Epithelial cell of prostate (primary cell): ENCODE measurements around the gene KCTD15.

Experiments used
- DNase-seq: peaks from one replicate; pipeline ENCODE4 v3.0.0-alpha.2; 2011; ENCODE audit warnings: low read depth, low spot score
- H3K27ac ChIP-seq: fragments of 450-650 bp; 2 replicates; pipeline ENCODE4 v1.5.1; 2017; ENCODE audit warnings: mild to moderate bottlenecking

The KCTD15 gene

GRCh38 chr19:33770107-33770506, 26.6 kb upstream of the KCTD15 start:
- H3K27ac ChIP-seq = no peak overlapping the region
- no peak for DNase-seq

DNA sequence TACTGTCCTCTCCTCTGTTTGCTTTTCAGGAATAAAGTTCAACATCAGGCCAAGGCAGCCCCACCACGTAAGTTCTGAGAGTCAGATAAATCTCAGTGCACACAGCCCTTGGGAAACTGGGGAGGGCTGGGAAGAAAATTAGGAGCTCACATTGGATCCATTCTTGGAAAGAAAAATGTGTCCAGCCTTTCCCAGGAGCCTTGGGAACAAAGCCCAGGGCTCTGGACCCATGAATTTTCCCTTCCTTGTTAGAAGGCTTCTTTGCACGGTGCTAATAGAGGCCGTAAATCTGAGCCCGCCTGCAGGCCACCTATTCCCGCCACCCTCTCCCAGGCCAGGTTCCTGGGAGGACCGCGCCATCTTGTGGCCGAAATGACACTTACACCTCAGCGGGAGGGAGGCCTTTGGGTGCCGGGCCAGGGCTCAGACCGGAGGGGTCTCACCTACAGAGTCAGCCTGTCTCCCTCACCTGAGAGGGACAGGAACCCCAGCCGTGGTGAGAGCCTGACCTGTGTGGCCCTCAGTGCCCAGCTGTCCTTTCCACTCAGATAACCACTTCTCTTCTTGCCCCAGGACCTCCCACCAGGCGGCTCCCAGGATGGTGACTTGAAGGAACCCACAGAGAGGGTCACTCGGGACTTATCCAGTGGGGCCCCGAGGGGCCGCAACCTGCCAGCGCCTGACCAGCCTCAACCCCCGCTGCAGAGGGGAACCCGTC, 25.1 kb upstream of the KCTD15 start:
- DNase-seq = no peak
- H3K27ac ChIP-seq = no peak overlapping the region

- DNase-seq = no peak
- H3K27ac ChIP-seq = no peak overlapping the region
Measured at GRCh38 chr19:33772102-33772857, 24.4 kb upstream of the KCTD15 start.

GRCh38 chr19:33772858-33773180, 23.9 kb upstream of the KCTD15 start:
- no peak overlapping the region for H3K27ac ChIP-seq
- no peak for DNase-seq

GRCh38 chr19:33773704-33774624, 22.7 kb upstream of the KCTD15 start:
- no peak for DNase-seq
- no peak overlapping the region for H3K27ac ChIP-seq

GRCh38 chr19:33774751-33775150, 21.9 kb upstream of the KCTD15 start:
- DNase-seq = no peak
- H3K27ac ChIP-seq = no peak overlapping the region

GRCh38 chr19:33775731-33776487, 20.8 kb upstream of the KCTD15 start:
- no peak for DNase-seq
- H3K27ac ChIP-seq = no peak overlapping the region

DNA sequence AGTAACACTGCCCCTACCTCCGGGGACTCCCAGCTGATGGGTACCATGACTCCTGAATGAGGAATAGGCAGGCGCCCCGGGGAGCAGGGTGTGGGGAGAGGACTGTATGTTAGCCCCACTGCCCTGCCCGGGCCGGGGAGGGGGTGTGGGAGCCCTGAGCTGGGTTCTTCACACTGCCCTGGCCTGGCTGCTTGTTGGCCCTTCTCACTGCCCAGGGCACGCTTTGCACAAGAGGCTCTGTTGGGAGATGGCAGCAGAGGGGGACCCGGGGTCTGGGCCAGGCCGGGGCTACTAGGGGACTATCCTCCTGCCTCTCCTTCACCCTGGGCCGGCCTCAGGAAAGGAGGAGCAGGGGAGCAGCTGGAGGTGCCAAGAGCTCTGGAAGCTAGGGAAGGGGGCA, 19.3 kb upstream of the KCTD15 start:
- DNase-seq = no peak

DNA sequence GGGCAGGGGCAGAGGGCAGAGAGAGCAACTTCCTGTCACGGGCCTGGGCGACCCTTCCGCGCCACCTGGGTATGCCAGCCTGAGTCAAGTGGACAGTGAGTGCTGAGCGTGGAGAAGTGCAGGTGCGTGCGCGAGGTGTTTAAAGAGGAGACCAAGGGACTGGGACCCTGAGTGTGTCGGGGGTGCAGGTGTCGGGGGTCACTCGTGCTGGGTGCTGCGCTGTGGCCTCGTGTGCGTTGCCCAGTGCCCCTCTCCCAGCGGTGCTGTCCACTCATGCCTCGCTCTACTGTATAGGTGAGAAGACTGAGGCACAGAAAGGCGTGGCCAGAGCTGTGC, 18.9 kb upstream of the KCTD15 start:
- no peak overlapping the region for H3K27ac ChIP-seq
- no peak for DNase-seq

More for the DNA sequence above, 19.3 kb upstream of the KCTD15 start:
- H3K27ac ChIP-seq = no peak overlapping the region

GRCh38 chr19:33778089-33778791, 18.4 kb upstream of the KCTD15 start:
- DNase-seq = no peak
- H3K27ac ChIP-seq = no peak overlapping the region

- no peak overlapping the region for H3K27ac ChIP-seq
- no peak for DNase-seq
Measured at GRCh38 chr19:33779849-33780248, 16.8 kb upstream of the KCTD15 start.

DNA sequence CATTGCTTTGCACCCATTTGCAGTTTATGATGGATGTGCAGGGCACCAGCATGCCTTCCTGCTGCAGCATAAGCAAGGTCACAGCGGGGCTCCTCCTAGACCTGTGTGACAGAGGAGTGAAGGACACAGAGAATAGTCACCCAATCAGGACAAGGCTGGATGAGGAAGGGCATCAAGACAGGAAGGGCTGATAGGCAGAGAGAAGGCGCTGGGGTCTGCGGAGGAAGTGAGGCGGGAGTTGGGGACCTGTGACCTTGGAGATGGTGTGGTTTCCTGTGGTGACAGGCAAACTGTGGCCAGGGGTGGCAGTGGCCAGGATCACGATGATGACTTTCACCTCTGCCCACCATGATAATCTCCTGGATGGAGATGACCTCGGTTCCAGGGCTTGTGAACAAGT, 16.4 kb upstream of the KCTD15 start:
- no peak for DNase-seq
- no peak overlapping the region for H3K27ac ChIP-seq

GRCh38 chr19:33780746-33781145, 15.9 kb upstream of the KCTD15 start:
- DNase-seq = no peak
- no peak overlapping the region for H3K27ac ChIP-seq

DNA sequence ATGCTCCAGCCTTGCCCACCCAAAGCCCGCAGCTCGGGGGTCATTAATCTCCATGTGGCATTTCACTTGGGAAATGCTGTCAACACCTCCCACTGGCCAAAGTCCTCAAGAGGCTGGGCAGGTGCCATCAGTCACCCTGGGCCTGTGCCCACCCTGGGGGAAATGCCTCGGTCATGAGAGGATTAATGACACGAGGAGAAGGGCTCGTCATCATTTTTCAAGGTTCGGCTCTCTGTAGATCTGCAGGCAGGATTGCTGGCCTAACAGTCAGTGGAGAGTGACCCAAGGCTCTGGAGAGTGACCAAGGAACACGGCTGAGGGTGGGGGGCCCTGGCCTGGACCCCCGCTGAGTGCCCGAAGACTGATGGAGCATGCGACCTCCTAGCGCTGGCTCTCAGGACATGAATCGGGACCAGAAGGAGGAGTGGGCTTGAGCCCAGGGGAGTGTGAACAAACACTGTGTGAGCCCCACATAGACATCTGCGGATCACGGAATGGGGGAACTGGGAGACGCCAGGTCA, 15.2 kb upstream of the KCTD15 start:
- no peak for DNase-seq
- H3K27ac ChIP-seq = no peak overlapping the region

DNA sequence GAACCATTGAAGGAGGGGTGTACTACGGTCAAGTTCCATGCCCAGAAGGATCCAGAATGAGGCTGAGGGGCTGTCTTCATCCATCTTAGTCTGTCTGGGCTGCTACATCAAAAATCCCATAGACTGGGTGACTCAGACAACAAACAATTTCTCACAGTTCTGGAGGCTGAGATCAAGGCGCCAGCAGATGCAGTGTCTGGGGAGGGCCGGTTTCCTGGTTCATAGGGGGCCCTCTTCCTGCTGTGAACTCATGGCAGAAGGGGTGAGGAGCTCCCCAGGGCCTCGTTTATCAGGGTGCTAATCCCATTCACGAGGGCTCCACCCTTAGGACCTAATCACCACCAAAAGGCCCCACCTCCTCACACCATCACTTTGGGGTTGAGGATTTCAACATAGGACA, 14.7 kb upstream of the KCTD15 start:
- H3K27ac ChIP-seq = no peak overlapping the region

DNA sequence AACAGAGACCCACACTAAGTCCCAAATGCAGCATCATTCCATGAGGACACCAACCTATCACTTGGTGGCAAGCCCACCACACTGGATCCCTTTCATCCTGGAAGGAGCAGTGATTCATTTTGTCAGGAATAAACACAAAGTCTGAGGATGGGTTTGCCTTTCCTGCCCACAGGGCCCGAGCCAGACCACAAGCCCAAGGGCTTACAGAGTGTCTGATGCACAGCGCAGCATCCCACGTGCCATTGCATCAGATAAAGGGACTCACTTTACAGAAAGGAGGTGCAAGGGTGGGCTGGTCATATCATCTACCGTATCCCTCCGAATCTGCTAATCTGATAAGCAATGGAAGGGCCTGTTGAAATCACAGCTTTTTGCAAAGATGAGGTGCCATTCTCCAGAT, 12.2 kb upstream of the KCTD15 start:
- DNase-seq = no peak
- no peak overlapping the region for H3K27ac ChIP-seq

More for the DNA sequence above, 14.7 kb upstream of the KCTD15 start:
- no peak for DNase-seq

- no peak overlapping the region for H3K27ac ChIP-seq
- DNase-seq = no peak
Measured at GRCh38 chr19:33785795-33786194, 10.9 kb upstream of the KCTD15 start.

DNA sequence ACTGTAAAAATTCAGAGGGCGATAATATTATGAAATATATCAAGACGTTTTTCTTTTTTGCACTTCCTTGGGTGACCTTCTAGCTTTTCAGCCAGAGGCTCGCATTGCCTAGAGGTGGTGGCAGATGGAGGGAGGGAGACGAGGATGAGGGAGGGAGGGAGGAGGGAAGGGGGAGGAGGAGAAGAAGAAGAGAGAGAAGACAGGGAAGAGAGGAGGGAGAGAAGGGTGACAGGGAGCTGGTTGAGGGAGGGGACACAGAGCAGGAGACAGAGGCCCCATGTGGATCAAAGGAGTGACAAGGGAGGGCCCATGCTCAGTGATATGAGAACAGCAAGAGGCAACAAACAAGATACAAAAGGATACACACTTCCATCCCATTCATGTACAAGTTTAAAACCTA, 8.0 kb upstream of the KCTD15 start:
- no peak overlapping the region for H3K27ac ChIP-seq
- no peak for DNase-seq

GRCh38 chr19:33789344-33789743, 7.3 kb upstream of the KCTD15 start:
- DNase-seq = no peak
- no peak overlapping the region for H3K27ac ChIP-seq
